ENCODE measurements around the gene MTG2.

The MTG2 gene

DNA sequence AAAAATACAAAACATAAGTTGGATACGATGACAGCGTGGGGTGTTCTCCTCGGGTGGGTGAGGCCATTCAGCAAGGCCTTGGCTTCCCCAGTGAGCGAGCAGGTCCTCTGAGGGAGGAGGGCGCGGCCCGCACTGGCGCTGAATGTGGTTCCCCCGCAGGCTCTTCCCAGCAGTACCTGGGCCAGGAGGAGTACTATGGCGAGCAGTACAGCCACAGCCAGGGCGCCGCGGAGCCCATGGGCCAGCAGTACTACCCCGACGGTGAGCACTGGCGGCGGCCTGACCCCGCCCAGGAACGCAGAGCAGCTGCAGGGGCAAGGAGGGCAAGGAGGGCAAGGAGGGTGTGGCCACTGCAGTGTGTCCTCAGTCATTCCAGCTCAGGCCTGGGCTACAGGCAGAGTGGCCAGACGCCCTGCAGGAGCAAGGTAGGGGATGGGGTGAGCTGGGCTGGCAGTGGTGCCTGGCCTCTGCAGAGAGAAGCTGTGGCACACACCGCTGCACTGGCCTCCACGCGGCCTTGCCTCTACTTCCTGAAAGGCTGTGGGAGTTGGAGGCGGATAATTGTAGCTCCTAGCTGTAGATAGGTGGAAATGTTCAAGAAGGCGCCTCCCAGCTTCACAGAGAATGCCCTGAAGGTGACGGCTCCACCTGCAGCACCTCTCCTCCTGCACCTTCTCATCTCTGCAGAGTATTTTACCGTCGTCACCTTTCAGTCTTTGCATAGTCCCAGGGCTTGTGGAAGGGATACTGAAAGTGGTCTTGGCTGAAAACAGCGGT is 18.7 kb upstream of the MTG2 start:
- DNase-seq: no peak

DNA sequence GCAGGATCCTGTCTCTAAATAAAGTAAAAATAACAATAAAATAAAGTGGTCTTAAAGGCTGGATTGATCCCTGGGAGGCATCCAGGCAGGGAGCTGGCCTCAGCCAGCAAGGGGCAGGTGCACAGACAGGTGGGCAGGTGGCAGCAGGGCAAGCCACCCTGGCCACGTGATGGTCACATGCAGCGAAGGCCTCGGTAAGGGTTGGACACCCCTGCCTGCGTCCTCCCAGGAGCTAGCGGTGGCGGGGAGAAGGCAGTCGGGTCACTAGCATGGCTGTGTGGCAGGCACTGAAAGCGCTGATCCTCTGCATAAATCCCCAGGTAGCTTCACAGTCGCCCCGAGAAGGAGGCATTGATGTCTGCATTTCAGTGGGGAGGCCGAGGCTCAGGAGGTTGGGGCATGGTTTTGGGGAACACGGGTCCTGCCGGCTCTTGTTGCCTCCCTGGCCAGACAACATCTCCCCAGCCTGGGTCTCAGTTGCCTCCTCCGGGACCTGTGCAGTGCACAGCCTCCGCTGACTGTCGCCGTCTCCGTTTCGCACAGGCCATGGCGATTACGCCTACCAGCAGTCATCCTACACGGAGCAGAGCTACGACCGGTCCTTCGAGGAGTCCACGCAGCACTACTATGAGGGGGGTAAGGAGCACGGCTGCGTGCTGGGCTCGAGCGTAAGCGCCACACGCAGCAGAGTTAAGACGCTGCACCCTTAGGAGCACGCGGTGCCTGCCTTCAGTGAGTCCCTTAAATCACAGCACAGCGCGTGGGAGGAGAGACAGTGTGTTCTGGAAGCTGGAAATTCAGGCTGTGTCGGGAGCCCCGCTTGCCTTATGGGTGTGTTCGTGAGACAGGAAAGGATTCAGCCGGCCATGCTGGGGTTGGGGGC is 17.7 kb upstream of the MTG2 start:
- DNase-seq: no peak

DNA sequence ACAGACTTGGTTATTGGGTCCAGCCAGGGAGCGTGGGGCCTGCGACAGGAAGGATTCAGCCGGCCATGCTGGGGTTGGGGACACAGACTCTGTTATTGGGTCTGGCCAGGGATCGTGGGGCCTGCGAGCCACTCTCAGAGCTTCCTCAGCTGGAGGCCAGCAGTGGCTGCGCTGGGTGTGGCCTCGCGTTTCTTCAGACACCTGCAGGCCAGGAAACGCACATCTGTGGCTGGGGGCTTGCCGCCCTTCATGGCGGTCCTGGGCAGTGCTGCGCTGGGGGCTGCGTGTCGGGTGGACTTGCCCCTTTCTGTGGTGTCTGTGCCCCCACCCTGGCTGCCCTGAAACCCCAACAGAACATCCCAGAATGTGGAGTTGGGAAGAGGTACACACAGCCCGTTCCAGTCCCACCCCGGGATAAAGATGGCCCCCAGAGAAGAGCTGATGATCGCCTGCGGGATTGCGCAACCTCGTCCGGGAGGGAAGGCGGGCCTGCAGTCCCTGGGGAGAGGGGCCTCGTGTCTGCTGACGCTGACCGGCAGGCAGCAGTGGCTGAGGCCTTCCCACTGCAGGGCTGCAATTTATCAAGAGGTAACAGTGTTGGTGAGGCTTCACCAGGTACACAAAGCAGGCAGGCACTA is 16.9 kb upstream of the MTG2 start:
- no peak for DNase-seq

DNA sequence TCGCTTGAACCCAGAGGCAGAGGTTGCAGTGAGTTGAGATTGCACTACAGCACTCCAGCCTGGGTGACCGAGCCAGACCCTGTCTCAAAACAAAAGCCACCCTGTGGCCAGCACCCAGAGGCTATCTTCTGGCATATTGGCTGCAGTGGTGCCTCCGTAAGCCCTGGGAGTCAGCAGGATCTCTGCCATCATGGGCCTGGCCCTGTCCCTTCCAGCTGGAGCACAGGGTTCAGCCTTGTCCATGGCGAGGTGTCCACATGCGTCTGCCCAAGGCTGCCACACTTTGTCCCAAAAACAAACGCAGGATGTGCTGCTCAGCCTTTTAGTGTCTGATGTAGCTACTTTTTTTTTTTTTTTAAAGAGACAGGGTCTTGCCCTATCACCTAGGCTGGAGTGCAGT is 15.4 kb upstream of the MTG2 start:
- DNase-seq: no peak

DNA sequence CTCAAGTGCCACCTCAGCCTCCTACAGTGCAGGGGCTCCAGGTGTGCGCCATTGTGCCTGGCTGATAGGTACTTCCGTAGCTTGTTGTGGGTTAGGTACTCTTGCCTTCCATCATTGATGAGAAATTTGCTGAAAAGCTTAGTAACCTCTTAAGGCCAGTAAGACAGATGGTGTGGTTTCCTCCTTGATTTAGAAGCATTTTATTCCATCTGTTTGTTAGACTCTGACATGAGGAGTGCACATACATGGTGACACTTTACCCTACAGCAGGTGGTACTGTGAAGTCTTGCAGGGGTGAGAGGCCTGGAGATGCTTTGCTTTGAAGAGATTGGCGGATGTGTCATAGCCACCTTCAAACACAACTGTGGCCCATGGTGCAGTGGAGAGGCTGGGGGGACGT is 14.8 kb upstream of the MTG2 start:
- no peak for DNase-seq

DNA sequence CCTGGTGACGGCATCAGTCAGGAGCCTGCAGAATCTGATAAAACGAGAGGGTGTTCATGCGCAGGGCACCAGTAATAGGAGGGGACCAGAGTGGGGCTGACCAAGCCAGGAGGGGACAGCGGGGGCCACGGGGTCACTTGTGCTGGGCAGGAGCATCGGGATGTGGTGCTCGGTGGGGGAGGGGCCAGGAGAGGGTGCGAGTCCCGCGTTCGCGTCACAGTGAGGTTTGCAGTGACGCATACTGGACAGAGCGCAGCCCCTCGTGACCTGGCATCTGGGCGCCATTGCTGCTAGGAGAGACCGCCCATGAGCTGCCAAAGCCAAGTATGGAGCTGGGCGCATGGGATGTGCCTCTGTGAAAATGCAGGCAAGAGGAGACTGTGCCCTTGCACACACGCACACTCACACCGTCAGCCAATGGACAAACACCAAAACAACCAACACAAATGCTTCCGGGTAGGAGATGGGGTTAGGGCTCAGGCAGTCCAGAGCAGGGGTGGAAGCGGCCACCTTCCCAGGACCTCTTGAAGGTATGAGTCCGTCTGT is 13.9 kb upstream of the MTG2 start:
- no peak for DNase-seq

DNA sequence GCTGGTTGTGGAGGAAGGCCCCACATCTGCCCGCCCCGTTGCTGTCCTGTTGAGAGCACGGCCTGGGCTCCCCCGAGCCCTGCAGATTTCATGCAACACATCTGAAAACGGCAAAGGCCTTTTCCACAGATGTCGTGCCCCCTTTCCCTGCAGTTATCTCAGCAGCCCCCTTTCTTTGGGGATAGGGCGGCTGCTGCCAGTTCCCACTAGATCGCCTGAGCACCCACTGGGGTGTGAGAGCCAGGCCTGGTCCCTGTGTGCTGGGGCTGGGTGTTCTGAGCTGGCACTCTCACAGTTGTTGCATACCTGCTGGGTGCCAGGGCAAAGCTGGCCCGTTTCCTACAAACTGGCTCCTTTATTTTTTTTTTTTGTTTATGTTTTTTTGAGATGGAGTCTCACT is 12.3 kb upstream of the MTG2 start:
- no peak for DNase-seq

DNA sequence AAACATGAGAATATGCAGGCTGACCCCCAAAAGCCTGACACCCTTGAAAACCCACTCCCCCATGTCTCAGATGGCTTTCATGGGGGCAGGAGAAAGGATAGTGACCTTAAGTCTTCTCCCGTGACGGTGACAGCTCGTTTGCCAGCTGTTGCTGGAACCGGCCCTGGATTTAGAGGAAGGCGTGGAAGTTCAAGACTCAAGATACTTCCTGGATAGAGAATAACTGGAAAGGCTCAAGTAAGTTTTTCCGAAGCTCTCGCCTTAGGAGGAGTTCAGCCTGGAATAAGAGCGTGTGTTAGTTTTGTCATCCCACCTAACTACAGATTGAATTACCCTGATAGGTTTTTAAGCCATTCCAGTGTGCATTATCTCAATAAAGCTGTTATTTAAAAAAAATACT is 11.6 kb upstream of the MTG2 start:
- no peak for DNase-seq

DNA sequence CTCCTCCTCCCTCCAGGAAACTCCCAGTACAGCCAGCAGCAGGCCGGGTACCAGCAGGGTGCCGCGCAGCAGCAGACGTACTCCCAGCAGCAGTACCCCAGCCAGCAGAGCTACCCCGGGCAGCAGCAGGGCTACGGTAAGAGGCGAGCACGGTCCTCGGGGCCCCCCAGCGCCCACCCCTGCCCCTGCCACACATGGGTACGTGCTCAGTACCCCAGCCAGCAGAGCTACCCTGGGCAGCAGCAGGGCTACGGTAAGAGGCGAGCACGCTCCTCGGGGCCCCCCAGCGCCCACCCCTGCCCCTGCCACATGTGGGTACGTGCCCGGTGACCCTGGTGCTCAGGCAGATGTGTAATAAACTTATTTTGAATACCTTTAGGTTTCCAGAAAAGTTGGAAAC is 10.2 kb upstream of the MTG2 start:
- no peak for DNase-seq

DNA sequence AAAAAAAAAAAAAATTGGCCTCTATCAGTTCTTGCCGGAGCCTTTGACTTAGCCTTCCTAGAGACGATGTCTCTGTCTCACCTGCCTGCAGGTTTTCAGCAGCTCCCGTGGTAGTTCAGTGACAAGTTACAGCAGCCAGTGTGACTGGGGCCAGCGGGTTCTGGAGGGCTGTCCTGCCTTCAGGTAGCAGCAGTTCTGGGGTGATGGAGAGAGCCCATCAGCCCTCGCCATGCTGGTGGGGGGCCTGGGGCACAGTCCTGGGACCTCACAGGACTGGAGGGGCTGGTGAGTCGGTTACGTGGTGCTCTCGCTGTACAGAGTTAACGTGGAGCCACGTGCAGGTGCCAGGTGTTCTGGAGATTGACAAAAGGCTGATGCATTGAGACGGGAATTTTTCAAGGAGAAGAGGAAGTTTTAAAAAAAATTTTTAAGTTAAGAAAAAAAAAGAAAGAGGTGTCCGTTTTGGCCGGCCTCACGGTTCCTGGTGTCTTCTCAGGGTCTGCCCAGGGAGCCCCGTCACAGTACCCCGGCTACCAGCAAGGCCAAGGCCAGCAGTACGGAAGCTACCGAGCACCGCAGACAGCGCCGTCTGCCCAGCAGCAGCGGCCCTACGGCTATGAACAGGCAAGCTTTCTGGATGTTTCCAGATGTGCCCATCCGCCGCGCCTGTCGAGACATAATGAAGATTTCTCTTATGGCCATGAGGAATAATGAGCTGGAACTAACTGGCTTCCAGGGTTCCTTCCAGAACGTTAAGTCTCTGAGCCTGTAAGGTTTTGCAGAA is 8.6 kb upstream of the MTG2 start:
- no peak for DNase-seq

DNA sequence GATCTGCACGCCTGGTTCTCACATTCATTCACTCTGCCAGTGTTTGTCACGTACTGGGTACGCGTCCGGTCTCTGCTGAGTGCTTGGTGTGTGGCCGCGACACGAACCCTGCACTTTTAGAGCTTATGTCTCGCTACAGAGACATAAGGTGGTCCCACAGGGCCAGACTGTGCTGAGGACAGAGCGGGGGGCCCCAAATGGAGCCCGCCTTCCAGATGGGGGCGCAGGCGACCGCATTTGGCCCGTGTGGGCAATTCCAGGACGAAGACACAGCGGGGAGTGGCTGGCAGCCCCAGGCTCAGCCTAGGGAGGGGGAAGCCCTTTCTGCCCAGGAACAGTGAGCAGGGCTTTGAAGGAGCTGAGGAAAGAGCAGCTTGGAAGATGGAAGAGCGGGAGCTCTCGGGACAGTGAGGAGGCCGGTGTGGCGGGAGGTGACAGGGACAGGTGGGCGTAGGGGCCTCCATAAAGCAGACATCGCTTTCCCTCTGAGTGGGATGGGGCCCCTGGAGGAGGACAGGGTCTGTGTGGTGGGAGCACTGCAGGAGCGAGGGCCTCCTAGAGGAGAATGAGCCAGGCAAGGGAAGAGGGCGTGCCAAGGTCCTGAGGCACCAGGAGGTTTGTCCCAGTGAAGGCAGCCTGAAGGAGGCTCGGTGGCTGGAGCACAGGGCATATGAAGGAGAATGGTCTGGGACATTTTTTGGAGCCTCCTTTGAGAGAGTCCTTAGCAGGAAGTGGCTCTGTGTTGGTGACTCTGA is 7.8 kb upstream of the MTG2 start:
- DNase-seq: no peak

DNA sequence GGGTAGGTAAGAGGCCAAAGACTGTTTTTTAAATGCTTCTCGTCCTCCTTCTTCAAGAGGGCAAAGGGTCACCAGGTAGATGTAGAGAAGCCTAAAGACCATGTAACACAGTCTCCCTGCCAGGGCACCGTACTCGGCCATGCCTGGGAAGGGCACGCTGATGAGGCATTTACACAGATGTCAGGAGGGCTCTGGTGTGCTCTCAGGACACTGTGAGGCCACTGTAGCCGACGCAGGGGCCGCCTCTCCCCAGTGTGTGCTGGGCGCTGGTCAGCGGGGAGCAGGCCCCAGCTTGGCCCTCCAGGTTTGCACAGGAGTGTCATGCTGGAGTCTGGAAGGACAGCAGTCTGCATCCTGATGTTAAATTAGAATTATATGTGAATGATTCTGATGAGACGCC is 7.1 kb upstream of the MTG2 start:
- no peak for DNase-seq

DNA sequence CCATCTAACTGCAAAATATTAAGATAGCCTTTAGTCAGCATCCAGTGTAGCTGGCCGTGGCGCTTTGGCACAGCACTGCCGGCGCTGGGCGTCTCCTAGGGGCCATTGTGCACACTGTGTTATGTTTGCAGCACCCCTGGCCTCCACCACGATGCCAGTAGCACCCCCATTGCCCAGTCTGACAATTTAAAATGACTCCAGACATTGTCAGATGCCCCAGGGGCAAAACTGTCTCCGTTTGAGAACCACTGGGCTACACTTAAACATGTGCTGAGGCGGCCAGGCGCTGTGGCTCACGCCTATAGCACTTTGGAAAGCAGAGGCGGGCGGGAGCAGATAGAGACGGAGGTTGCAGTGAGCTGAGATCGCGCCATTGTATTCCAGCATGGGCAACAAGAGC is 6.0 kb upstream of the MTG2 start:
- no peak for DNase-seq

DNA sequence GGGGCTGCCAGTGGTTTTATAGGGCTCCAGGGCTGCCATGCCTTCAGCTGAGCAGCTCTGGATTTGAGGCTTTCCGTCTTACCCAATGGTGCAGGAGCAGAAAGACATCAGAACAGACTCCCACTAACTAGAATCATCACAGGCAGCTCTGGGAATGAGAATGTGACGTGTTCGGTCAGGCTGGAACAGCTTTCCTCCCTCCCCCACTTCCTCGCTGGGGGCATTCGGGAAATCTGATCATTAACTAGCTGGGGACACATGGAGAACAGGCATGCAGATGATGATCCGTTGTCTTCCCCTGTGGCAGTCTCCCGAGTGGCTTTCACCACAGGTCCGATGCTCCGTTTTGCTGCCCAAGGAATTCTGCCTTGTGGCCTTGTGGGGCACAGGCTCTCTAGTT is 5.5 kb upstream of the MTG2 start:
- no peak for DNase-seq

DNA sequence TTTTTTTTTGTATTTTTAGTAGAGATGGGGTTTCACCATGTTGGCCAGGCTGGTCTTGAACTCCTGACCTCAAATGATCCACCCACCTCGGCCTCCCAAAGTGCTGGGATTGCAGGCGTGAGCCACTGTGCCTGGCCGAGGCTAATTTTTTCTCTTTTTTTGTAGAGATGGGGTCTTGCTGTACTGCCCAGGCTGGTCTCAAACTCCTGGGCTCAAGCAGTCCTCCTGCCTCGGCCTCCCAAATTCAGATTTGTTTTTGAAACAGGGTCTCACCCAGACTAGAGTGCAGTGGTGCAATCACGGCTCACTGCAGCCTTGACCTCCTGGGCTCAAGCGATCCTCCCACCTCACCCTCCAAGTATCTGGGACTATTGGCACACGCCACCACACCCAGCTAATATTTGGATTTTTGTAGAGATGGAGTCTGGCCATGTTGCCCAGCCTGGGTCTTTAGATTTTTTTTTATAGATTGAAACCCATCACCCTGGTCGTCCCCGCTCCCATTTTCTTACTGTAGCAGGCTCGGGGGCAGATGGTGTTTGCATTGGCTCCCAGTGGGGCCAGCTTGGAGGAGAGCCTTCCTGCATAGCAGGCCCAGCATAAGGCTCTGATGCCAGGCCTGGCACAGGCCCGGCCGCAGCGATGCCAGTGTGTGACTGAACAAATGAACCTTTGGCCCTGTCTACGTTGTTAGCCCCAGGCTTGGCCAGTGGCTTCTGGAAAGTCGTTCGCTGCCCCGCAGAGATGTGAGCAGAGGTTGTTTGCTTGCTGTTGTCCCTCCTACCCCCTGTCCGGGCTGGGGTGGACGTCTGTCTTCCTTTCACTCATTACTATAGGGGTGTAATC is 4.3 kb upstream of the MTG2 start:
- no peak for DNase-seq

DNA sequence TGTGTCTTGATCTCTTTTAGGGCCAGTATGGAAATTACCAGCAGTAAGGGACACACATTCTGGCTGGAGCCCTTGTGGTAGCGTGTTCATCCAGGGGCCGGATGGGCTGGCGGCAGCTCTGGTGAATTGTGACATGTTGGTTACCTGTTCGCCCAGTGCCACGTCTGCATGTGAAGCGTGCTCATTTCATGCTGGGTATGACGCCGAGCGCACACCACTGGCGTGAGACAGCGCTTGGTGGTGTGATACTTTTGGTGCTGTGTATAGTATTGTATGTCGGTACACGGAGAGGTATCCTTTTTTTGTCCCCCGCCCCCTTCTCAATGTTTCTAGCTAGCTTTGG is 3.7 kb upstream of the MTG2 start:
- DNase-seq: no peak

DNA sequence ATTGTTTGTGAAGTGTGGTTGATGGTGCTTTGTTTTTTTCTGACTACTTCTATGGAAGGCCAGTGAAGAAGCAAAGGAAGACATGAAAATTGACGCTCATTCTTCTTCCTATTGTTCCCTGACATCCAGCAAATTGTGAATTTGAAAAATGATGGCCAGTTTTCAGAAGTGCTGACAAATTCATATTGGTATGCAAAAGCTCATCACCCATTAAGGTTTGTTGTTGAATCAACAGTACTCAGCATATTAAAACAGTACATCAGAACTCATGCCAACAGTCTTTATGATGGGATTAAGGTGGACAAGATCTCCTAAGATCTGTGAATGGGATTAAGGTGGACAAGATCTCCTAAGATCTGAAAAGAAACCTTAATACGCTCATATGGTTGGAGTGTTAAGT is 1.0 kb upstream of the MTG2 start:
- DNase-seq: no peak

DNA sequence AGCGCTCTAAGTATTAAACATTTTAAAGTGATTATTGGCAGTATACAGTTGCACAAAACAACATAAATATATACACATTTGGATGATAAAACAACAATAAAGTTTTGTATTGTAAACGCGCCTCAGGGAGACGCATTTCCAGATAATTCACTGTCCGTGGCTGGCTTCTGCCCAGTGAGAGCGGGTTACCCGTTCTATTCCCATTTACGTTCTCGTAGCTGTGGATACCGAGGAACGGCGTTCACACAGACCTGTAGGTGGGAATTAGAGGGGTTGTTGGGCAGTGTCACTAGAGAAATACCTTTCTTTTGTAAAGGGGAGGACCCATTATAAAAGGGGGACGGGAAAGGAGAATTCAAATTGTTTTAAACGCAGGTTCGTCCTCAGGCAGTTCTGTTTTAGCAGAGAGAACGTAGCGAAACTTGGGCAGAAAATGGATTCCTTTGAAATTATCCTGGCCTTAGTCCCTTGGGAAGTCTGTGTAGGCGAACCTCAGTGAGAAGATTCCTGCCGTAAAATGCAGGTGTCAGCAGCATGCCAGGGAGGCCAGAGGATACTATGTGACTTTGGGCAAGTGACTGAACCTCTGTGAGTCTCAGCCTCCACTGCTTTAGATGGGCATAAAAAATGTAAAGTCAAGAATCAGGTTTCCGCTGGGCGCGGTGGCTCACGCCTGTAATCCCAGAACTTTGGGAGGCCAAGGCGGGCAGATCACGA is 756 bp downstream of the MTG2 start:
- DNase-seq: no peak

DNA sequence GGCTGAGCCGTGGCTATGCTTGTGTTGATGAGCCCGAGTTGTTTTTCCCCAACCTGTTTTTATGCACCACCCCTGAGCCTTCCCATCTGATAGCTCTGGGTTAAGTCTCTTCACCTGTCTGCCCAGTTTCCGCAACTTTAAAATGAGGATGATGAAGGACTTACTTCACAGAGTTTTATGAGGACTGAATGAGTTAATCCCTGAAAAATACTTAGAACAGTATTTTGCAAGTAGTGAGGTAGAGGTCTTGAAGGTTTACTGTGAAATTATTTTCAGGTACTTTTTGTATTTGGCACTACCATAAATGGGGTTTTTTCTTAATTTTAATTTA is 3.2 kb downstream of the MTG2 start:
- DNase-seq: no peak

Data from activated CD4-positive, alpha-beta T cell treated with anti-CD3 and anti-CD28 coated beads, Interleukin-2, amount 50 U/mL, for 48 hours (primary cell).